Ovary (tissue), 3 donors: Measurements from ENCODE around the gene SP6.

ENCODE experiments used
- CTCF ChIP-seq, 3 donors: fragments of 450-650 bp in 2 of 3; fragments of 200-600 bp in 1 of 3; IDR thresholded peaks; one replicate each; pipeline versions ENCODE4 v1.5.1 to v1.8.0; 2016 to 2022; ENCODE audit warnings: antibody characterized with exemption in 3 of 3, mild to moderate bottlenecking in 1 of 3
- EP300 ChIP-seq: sonication (generic); formaldehyde crosslinking; IDR thresholded peaks from one replicate; pipeline ENCODE4 v1.6.1; 2017; ENCODE audit warnings: antibody characterized with exemption
- POLR2A ChIP-seq: fragments of 450-650 bp; IDR thresholded peaks from one replicate; pipeline ENCODE4 v1.6.1; 2017; ENCODE audit warnings: antibody characterized with exemption, mild to moderate bottlenecking, moderate library complexity
- donor health status: DM: no; HTN: no; CAD: no.

GRCh38 chr17:47820033-47820789, 30.8 kb downstream of the SP6 start:
- TF ChIP-seq CTCF (IDR thresholded peaks at IDR 0.05) (no peak), EP300 (no peak), POLR2A (no peak)
